ENCODE measurements around the gene MED14.
"Not testable (repeated sequence)": the region's sequence is repeated elsewhere in the genome, so short reads cannot be mapped to it uniquely, and the experiment has no call there.

DNA sequence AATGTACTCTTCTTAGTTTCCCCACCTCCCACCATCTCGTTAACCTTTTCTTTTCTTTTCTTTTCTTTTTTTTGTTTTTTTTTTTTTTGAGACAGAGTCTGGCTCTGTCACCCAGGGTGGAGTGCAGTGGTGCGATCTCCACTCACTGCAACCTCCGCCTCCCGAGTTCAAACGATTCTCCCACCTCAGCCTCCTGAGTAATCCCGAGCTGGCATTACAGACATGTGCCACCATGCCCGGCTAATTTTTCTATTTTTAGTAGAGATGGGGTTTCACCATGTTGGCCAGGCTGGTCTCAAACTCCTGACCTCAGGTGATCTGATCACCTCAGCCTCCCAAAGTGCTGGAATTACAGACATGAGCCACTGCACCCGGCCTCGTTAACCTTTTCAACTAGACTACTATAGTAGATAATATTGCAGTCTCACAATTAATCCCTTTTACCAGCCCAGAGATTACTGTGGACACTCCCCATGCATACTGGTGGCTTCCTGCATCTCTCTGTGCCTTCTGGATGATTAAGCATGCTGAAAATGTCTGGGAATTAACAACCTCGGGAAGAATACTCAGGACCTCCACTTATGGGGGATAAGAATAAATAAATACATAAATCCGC lies 47.4 kb upstream of the MED14 start:
- TF ChIP-seq EZH2 (IDR thresholded peaks at IDR 0.05; ENCODE audit: borderline replicate concordance); CTCF (IDR thresholded peaks at IDR 0.05; ENCODE audit: poor library complexity): not testable (repeated sequence)
